OCI-LY3 (cell line): ENCODE data around the gene CFAP45.
A peak's percentile ranks its signal among the peaks of the same experiment; 100 is the strongest.

Experiments used
- H2AFZ ChIP-seq: fragments of 200-600, 300-600 bp; shearing (Covaris generic); 2 replicates; pipeline ENCODE4 v1.6.0; 2014; ENCODE audit warnings: antibody characterized with exemption, low read depth, low read length
- H3K27ac ChIP-seq: fragments of 200-600, 300-600 bp; sonication (generic); 2 replicates; pipeline ENCODE4 v1.5.1; 2014; ENCODE audit warnings: mild to moderate bottlenecking, low read length, moderate library complexity, mixed read lengths
- H3K27me3 ChIP-seq: fragments of 200-600, 300-600 bp; sonication (generic); 2 replicates; pipeline ENCODE4 v1.6.1; 2014; ENCODE audit warnings: low read depth, low read length, mixed read lengths
- H3K36me3 ChIP-seq: fragments of 200-600, 300-600 bp; sonication (generic); replicated peaks from 2 replicates; pipeline ENCODE3; 2014; ENCODE audit warnings: low read depth, low read length, mixed read lengths
- H3K4me1 ChIP-seq: fragments of 300-600, 200-600 bp; sonication (generic); 2 replicates; pipeline ENCODE4 v1.6.1; 2014; ENCODE audit warnings: low read length, mixed read lengths
- H3K4me2 ChIP-seq: fragments of 200-600, 300-600 bp; sonication (generic); 2 replicates; pipeline ENCODE4 v1.6.1; 2014; ENCODE audit warnings: low read length, mixed read lengths
- H3K4me3 ChIP-seq: fragments of 300-600, 200-600 bp; sonication (generic); 2 replicates; pipeline ENCODE4 v1.5.1; 2014; ENCODE audit warnings: antibody characterized with exemption, mild to moderate bottlenecking, low read length, moderate library complexity
- H3K79me2 ChIP-seq: fragments of 300-600, 200-600 bp; shearing (Covaris generic); 2 replicates; pipeline ENCODE4 v1.6.1; 2014; ENCODE audit warnings: mild to moderate bottlenecking, low read length, mixed read lengths
- H3K9ac ChIP-seq: fragments of 300-600, 200-600 bp; shearing (Covaris generic); 2 replicates; pipeline ENCODE4 v1.6.0; 2014; ENCODE audit warnings: mild to moderate bottlenecking, low read length, moderate library complexity
- H3K9me3 ChIP-seq: fragments of 200-600, 300-600 bp; shearing (Covaris generic); 2 replicates; pipeline ENCODE4 v1.6.1; 2014; ENCODE audit warnings: low read length, mixed read lengths; ENCODE audit not compliant: insufficient read depth
- H4K20me1 ChIP-seq: fragments of 200-600, 300-600 bp; sonication (generic); 2 replicates; pipeline ENCODE4 v1.6.1; 2016; ENCODE audit warnings: low read length, mixed read lengths; ENCODE audit not compliant: insufficient read depth
- EZH2phosphoT487 ChIP-seq: fragments of 200-600 bp; shearing (Covaris generic); IDR thresholded peaks from 2 replicates; pipeline ENCODE4 v1.6.1; 2018; ENCODE audit warnings: antibody characterized with exemption, mixed run types, low read depth
- TF ChIP-seq, protein P1 (sequence below): fragments of 200-600, 300-600 bp; sonication (generic); IDR thresholded peaks from 2 replicates; pipeline ENCODE4 v1.5.1; 2014; ENCODE audit warnings: antibody characterized with exemption, low read length, low read depth

CFAP45 gene

GRCh38 chr1:159917533-159918351, 17.8 kb upstream of the CFAP45 start:
- Histone ChIP-seq H3K27me3 (no peaks in the 10 kb centered on the region), H3K9me3 (no peaks in the 10 kb centered on the region), H3K4me3 (no peak overlapping the region), H2AFZ (no peak overlapping the region), H3K4me1 (peaks cover 25% of the 10 kb centered on the region), H3K79me2 (peaks cover 49% of the 10 kb centered on the region), H3K9ac (no peak overlapping the region), H4K20me1 (peaks cover 78% of the 10 kb centered on the region), H3K27ac (no peak overlapping the region), H3K4me2 (no peak overlapping the region), H3K36me3 (peaks cover 60% of the 10 kb centered on the region)
- TF ChIP-seq, protein P1, sequence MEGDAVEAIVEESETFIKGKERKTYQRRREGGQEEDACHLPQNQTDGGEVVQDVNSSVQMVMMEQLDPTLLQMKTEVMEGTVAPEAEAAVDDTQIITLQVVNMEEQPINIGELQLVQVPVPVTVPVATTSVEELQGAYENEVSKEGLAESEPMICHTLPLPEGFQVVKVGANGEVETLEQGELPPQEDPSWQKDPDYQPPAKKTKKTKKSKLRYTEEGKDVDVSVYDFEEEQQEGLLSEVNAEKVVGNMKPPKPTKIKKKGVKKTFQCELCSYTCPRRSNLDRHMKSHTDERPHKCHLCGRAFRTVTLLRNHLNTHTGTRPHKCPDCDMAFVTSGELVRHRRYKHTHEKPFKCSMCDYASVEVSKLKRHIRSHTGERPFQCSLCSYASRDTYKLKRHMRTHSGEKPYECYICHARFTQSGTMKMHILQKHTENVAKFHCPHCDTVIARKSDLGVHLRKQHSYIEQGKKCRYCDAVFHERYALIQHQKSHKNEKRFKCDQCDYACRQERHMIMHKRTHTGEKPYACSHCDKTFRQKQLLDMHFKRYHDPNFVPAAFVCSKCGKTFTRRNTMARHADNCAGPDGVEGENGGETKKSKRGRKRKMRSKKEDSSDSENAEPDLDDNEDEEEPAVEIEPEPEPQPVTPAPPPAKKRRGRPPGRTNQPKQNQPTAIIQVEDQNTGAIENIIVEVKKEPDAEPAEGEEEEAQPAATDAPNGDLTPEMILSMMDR, result no peak
- TF ChIP-seq EZH2phosphoT487, result no peak

- Histone ChIP-seq H3K79me2 (peaks cover 36% of the 10 kb centered on the region), H2AFZ (no peak overlapping the region), H3K9ac (no peak overlapping the region), H4K20me1 (peaks cover 65% of the 10 kb centered on the region), H3K9me3 (no peaks in the 10 kb centered on the region), H3K36me3 (peaks cover 56% of the 10 kb centered on the region), H3K4me2 (no peak overlapping the region), H3K4me3 (no peak overlapping the region), H3K4me1 (peaks cover 25% of the 10 kb centered on the region), H3K27me3 (no peaks in the 10 kb centered on the region), H3K27ac (0 out of 2 replicates have a peak overlapping the region, but pooled peaks have one; percentile 3)
- no peak for TF ChIP-seq EZH2phosphoT487
- TF ChIP-seq, protein P1, result no peak
Measured at GRCh38 chr1:159916242-159917051, 16.5 kb upstream of the CFAP45 start.

- Histone ChIP-seq H3K27me3 (no peaks in the 10 kb centered on the region), H3K9ac (no peak overlapping the region), H3K27ac (peak overlapping the region; percentile 12; the same call in 1 of the 2 replicates), H3K4me1 (peaks cover 25% of the 10 kb centered on the region), H3K4me2 (no peak overlapping the region), H2AFZ (no peak overlapping the region), H3K4me3 (no peak overlapping the region), H3K9me3 (no peaks in the 10 kb centered on the region), H3K36me3 (peaks cover 52% of the 10 kb centered on the region), H4K20me1 (peaks cover 58% of the 10 kb centered on the region), H3K79me2 (peaks cover 29% of the 10 kb centered on the region)
- TF ChIP-seq EZH2phosphoT487, result no peak
- TF ChIP-seq, protein P1, result no peak
Measured at GRCh38 chr1:159915571-159916241, 15.7 kb upstream of the CFAP45 start.
